Naive B cell (primary cell): ENCODE measurements around the gene SBF2. TPM values are rescaled to one million over a fixed set of nuclear protein-coding genes. Genes with fewer than 3 reads are reported as not detected.

Source experiments
- ATAC-seq, 2 donors: fragments of 150-1000 bp; cut with Tn5 transposase; 2 replicates each; pipeline ENCODE4 v1.10.0; 2021; ENCODE audit warnings: low read depth in 2 of 2, mild to moderate bottlenecking in 2 of 2, moderate library complexity in 2 of 2
- DNase-seq: peaks from one replicate; pipeline ENCODE4 v3.0.0; 2022
- H3K27ac Mint-ChIP-seq, 6 donors: one replicate each; pipeline ENCODE4 v1.8.0; 2020 to 2022; ENCODE audit warnings: mild to moderate bottlenecking in 6 of 6, mixed read lengths in 6 of 6, moderate library complexity in 5 of 6, inconsistent platforms in 2 of 6
- H3K27me3 Mint-ChIP-seq, 3 donors: one replicate each; pipeline ENCODE4 v1.8.0; 2021 to 2022; ENCODE audit warnings: mixed read lengths in 3 of 3, mild to moderate bottlenecking in 1 of 3
- H3K36me3 Mint-ChIP-seq, 2 donors: one replicate each; pipeline ENCODE4 v1.8.0; 2020 to 2022; ENCODE audit warnings: mixed read lengths in 2 of 2, inconsistent platforms in 1 of 2, mild to moderate bottlenecking in 1 of 2
- H3K4me1 Mint-ChIP-seq, 3 donors: one replicate each; pipeline ENCODE4 v1.8.0; 2020 to 2022; ENCODE audit warnings: mixed read lengths in 3 of 3, inconsistent platforms in 1 of 3, mild to moderate bottlenecking in 1 of 3, moderate library complexity in 1 of 3
- H3K4me3 Mint-ChIP-seq, 8 donors: one replicate each; pipeline ENCODE4 v1.8.0; 2020 to 2022; ENCODE audit warnings: mild to moderate bottlenecking in 8 of 8, mixed read lengths in 8 of 8, moderate library complexity in 8 of 8, inconsistent platforms in 2 of 8
- H3K9me3 Mint-ChIP-seq, 7 donors: one replicate each; pipeline ENCODE4 v1.8.0; 2020 to 2022; ENCODE audit warnings: mixed read lengths in 7 of 7, mild to moderate bottlenecking in 5 of 7, inconsistent platforms in 2 of 7, moderate library complexity in 1 of 7
- polyA plus RNA-seq, 6 donors: library from polyadenylated mRNA; unstranded; fragments of 300-500 nt; fragmentation: Illumina TruSeq; gene quantifications; one replicate each; pipeline ENCODE4 v1.2.3, GENCODE V29; 2021; ENCODE audit warnings: low read depth in 6 of 6

Gene SBF2
- polyA plus RNA-seq, 6 donors from 2014 or later: 2.4 to 8.5 (median 3.1) TPM

DNA sequence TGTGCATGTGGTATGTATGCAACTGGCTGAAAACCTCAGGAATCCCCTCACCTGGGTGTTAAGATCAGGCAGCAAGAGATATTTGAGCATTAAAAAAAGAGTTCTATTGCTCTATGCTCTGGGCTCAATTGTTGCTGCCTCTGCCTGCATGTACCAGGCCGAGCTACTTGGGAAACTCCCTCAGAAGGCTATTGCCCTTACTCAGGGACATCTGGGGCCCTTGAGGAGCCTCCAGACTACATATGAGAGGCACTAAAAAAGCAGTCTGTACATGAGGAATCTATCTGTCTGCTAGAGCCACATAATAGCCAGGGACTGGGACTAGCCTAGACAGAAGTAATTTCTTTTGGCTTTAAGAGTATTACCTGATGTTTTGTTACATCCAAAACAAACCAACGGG lies 510.0 kb downstream of the SBF2 start:
- Mint-ChIP-seq H3K9me3 (no peaks in the 10 kb centered on the region), H3K27ac (peak overlapping the region in 3 of 6 donors; percentile 57 to 80 (median 72)), H3K4me1 (peaks cover 8 to 23% (median 15%) of the 10 kb centered on the region in 3 donors), H3K4me3 (no peak overlapping the region), H3K27me3 (no peaks in the 10 kb centered on the region), H3K36me3 (peaks cover 0 to 4% of the 10 kb centered on the region in 2 donors)
- no peak for ATAC-seq
- DNase-seq: no peak

DNA sequence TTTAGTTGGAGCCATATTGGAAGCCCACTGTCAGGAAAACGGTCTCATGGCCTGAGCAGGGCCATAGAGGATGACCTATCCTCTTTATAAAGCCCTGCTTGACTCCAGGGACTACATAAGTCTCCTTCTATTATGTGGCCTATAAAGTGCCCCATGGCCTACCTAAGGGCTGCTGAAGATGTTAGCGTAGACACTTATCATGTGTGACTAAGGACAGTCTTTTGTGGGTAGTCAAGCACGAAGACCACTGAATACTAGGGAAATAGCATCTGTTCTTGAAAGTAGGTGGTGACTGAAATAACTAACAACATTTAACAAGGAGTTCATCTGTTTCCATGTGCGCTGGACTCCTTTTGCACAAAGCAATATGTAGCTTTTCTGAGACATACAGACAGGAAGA lies 513.1 kb downstream of the SBF2 start:
- H3K36me3 Mint-ChIP-seq: peaks cover 0 to 4% of the 10 kb centered on the region in 2 donors
- peaks cover 0 to 7% (median 0%) of the 10 kb centered on the region in 3 donors for H3K4me1 Mint-ChIP-seq

DNA sequence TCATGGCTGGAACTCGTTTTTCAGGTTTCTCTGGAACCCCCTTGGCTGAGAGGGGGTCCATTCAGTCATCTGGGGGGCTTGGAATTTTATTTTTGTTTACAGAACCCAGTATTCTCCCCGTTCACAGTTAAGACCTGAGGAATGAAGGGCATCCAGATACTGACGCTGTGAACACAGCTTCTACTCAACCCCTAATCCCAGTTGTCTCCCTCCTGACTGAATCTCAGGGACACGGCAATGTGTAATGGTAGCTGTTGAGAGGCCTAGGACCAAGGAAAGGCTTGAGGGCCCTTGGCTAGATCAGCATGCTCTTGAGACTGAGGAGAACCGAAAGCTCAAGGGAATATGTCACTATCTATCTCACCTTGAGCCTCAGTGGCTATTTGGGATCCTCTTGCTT lies 516.5 kb downstream of the SBF2 start:
- Mint-ChIP-seq H3K27me3 (no peaks in the 10 kb centered on the region), H3K9me3 (no peaks in the 10 kb centered on the region), H3K36me3 (peaks cover 0 to 7% of the 10 kb centered on the region in 2 donors), H3K27ac (peak overlapping the region in 1 of 6 donors; percentile 52), H3K4me3 (no peak overlapping the region), H3K4me1 (peaks cover 3 to 13% (median 6%) of the 10 kb centered on the region in 3 donors)
- no peak for ATAC-seq
- DNase-seq: no peak

More for the DNA sequence above, 513.1 kb downstream of the SBF2 start:
- no peak for DNase-seq
- ATAC-seq: no peak
- Mint-ChIP-seq H3K27me3 (no peaks in the 10 kb centered on the region), H3K4me3 (no peak overlapping the region), H3K27ac (no peak overlapping the region), H3K9me3 (no peaks in the 10 kb centered on the region)

DNA sequence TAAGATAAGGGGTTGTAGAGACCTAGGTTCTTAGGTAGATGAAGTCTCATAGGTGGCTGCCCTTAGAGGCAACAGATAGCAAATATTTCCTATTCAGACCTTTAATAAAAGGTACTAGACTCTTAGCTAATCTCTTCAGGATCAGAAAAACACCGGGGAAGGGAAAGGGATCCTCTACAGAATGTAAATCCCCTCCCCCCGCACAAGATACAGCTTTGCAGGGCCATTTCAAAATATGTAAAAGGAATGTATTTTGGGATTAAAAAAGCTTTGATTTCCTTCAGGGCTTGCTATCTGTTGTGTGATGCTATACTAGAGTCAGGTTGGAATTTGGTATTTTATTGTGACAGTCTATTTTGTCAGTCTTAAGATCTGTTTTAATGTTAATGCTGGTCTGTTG lies 517.0 kb downstream of the SBF2 start:
- H3K9me3 Mint-ChIP-seq: no peaks in the 10 kb centered on the region
- peaks cover 3 to 13% (median 6%) of the 10 kb centered on the region in 3 donors for H3K4me1 Mint-ChIP-seq
- H3K27ac Mint-ChIP-seq: peak overlapping the region in 2 of 6 donors; percentile 52 to 88
- DNase-seq (no peak), ATAC-seq (no peak)
- no peak overlapping the region for H3K4me3 Mint-ChIP-seq
- H3K27me3 Mint-ChIP-seq: no peaks in the 10 kb centered on the region
- H3K36me3 Mint-ChIP-seq: peaks cover 0 to 7% of the 10 kb centered on the region in 2 donors

DNA sequence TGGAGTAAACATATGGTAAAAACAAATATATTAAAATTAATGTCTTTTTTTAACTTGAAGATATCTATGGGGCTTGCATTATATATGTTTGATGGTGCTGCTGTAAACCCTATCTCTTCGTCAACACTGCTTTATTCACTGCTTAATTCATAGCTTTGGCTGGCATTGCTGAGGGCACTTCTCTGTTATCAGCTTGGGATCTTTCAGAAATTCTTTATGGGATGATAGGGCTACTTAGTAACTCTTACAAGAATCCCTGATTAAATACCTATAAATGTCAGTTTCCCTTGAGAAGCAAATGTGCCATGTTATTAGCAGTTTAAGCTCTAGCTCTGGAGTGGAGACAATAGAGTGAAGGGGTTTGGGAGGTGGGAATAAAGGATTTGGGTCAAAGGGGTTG lies 517.8 kb downstream of the SBF2 start:
- ATAC-seq (no peak), DNase-seq (no peak)
- Mint-ChIP-seq H3K9me3 (no peaks in the 10 kb centered on the region), H3K4me3 (no peak overlapping the region), H3K4me1 (peaks cover 3 to 13% (median 7%) of the 10 kb centered on the region in 3 donors), H3K27ac (no peak overlapping the region), H3K27me3 (no peaks in the 10 kb centered on the region), H3K36me3 (peaks cover 0 to 7% of the 10 kb centered on the region in 2 donors)

DNA sequence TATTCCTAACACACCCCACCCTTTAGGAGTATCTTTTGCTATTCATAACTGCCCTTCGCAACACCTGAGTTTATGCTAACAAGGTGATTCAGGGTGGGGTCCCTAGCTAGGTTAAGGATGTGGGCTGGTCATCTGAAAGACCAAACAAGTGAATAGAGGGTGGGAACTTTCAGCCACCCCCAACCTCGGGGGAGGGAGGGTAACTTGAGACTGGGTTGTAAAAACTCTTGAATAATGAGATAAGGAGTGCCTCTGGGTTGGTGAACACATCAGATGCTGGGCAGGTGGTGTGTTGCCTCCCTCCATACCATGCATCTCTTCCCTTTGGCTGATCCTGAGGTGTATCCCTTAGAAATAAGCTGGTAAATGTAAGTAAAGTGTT lies 518.6 kb downstream of the SBF2 start:
- peaks cover 3 to 13% (median 7%) of the 10 kb centered on the region in 3 donors for H3K4me1 Mint-ChIP-seq
- no peak for ATAC-seq
- H3K4me3 Mint-ChIP-seq: no peak overlapping the region
- H3K27me3 Mint-ChIP-seq: no peaks in the 10 kb centered on the region
- no peak for DNase-seq
- H3K27ac Mint-ChIP-seq: peak overlapping the region in 2 of 6 donors; percentile 24 to 29
- H3K9me3 Mint-ChIP-seq: no peaks in the 10 kb centered on the region
- H3K36me3 Mint-ChIP-seq: peaks cover 0 to 7% of the 10 kb centered on the region in 2 donors

DNA sequence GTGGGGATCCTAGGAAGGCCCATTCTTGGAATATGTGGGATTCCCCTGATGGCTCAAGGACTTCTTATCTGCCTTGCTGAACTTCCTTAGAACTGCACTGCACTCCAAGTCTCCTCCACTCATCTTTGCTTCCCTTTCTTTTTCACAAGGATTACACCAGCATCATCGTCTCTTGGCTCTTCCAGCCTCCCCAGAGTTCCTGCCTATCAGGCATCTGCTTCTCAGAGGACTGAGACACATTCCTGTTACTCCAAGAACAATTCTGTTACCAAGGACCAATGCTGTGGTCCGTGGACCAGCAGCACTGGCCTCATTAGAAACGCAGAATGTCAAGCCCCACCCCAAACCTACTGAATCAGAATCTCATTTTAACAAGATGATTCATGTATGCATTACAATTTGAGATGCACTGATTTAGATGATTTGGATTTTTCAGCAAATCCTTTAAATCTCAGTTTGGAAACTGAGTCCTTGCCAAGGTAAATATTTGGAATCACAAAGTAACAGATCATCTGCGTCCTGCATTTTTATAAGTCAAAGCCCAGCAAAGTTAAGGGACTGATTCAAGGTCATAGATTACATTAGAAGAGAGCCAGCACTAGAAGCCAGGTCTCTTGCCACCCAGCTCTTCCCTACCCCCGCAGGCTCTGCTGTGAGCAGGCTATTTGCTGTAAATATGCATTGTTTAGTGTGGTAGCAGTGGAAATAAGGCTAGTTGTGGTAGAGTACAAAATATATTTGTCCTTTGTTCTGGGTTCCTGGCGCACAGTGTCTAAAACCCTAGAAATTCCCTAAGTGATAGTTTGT lies 519.2 kb downstream of the SBF2 start:
- DNase-seq (no peak), ATAC-seq (no peak)
- H3K4me3 Mint-ChIP-seq: no peak overlapping the region
- no peaks in the 10 kb centered on the region for H3K9me3 Mint-ChIP-seq
- peak overlapping the region in 4 of 6 donors; percentile 16 to 82 (median 30) for H3K27ac Mint-ChIP-seq
- H3K4me1 Mint-ChIP-seq: peaks cover 3 to 13% (median 7%) of the 10 kb centered on the region in 3 donors
- no peaks in the 10 kb centered on the region for H3K27me3 Mint-ChIP-seq
- peaks cover 0 to 7% of the 10 kb centered on the region in 2 donors for H3K36me3 Mint-ChIP-seq

DNA sequence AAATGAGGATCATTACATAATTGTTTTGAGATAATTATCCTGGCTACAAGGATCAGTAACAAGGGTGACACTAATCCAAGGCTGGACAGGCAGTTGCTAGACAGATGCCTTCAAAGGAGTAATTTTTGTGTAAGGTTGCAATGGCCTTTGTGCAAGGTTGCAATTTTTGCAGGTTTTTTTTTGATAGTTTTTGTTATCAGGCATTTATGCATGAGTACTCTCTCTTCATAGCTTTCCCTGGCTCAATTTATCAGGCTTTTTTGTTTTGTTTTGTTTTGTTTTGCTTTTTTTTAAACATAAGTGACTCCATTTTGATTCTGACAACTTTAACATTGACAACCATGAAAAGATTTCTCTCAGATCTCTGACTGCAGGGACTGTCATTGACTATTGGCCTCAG lies 519.9 kb downstream of the SBF2 start:
- DNase-seq (no peak), ATAC-seq (no peak)
- Mint-ChIP-seq H3K9me3 (no peaks in the 10 kb centered on the region), H3K27me3 (no peaks in the 10 kb centered on the region), H3K4me1 (peaks cover 3 to 14% (median 7%) of the 10 kb centered on the region in 3 donors), H3K4me3 (no peak overlapping the region), H3K36me3 (peaks cover 0 to 7% of the 10 kb centered on the region in 2 donors), H3K27ac (peak overlapping the region in 3 of 6 donors; percentile 16 to 82 (median 21))

DNA sequence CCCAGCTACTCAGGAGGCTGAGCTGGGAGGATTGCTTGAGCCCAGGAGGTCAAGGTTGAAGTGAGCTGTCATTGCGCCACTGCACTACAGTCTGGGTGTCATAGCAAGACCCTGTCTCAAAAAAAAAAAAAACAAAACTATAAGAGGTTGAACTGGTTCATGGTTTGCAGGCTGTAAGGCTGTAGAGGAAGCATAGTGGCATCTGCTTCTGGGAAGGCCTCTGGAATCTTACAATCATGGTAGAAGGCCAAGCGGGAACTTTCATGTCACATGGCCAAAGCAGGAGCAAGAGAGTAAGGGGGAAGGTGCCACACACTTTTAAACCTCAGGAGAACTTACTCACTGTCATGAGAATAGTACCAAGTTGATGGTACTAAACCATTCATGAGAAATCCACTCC lies 520.5 kb downstream of the SBF2 start:
- peaks cover 0 to 7% of the 10 kb centered on the region in 2 donors for H3K36me3 Mint-ChIP-seq
- no peaks in the 10 kb centered on the region for H3K9me3 Mint-ChIP-seq
- H3K4me3 Mint-ChIP-seq: no peak overlapping the region
- no peaks in the 10 kb centered on the region for H3K27me3 Mint-ChIP-seq
- no peak overlapping the region for H3K27ac Mint-ChIP-seq
- no peak for DNase-seq
- H3K4me1 Mint-ChIP-seq: peaks cover 7 to 18% (median 9%) of the 10 kb centered on the region in 3 donors
- no peak for ATAC-seq

DNA sequence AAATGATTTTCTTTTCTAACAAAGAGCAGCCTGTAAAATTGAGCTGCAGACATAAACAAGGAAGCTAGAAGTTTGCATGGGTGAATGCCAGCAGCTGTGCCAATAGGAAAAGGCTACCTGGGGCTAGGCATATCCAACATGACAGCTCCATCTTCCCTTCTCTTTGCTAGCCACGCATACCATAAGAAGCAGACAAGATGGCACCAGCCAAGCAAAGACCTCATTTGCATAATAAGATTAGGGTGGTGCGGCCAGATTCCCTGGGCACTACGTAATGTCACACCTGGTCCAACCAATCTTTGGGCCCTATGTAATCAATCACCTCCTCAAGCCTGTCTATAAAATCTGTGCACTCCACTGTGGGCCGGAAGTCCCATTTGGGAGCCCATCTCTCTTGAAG lies 521.8 kb downstream of the SBF2 start:
- Mint-ChIP-seq H3K9me3 (no peaks in the 10 kb centered on the region), H3K27ac (no peak overlapping the region), H3K36me3 (peaks cover 0 to 7% of the 10 kb centered on the region in 2 donors), H3K4me1 (peaks cover 7 to 19% (median 10%) of the 10 kb centered on the region in 3 donors), H3K4me3 (no peak overlapping the region), H3K27me3 (no peaks in the 10 kb centered on the region)
- ATAC-seq (no peak), DNase-seq (no peak)

DNA sequence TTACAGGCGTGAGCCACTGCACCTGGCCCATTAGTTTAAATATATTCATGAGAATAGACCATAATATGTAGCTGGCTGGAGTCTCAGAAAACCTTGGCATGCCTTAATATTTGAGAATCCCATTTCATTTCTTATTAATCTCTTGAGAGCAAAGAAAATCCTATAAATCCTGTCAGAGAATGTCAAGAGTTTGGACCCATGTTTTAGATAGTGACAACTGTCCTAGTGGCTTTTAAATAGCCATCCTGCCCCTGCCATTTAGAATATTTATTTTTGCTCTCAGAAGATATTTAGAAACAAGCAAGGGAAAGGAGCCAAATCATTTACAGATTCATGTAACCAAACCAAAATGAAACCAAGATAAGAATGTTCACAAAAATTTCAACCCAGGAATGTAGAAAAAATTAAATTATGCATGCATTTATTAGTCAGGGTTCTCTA lies 522.9 kb downstream of the SBF2 start:
- no peaks in the 10 kb centered on the region for H3K27me3 Mint-ChIP-seq
- ATAC-seq: no peak
- H3K36me3 Mint-ChIP-seq: peaks cover 0 to 7% of the 10 kb centered on the region in 2 donors
- H3K4me1 Mint-ChIP-seq: peaks cover 7 to 20% (median 16%) of the 10 kb centered on the region in 3 donors
- peak overlapping the region in 1 of 8 donors; percentile 42 for H3K4me3 Mint-ChIP-seq
- no peak overlapping the region for H3K27ac Mint-ChIP-seq
- no peaks in the 10 kb centered on the region for H3K9me3 Mint-ChIP-seq
- DNase-seq: no peak

DNA sequence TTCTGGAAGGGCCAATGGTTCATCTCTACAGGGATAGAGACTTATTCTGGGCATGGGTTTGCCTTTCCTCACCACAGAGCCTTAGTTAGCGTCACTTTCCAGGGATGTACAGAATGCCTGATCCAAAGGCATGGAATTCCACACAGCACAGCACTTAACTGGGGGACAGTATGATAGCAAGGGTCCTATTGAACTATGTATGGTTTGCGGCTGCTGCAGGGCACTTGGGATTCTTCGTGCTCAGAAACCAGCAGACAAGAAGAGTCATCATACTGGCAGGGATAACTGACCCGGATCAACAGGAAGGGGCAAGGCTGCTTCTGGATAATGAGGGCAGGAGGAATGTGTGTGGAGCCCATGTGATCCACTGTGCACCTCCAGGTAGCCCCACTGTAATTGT lies 524.4 kb downstream of the SBF2 start:
- Mint-ChIP-seq H3K4me1 (peaks cover 15 to 26% (median 24%) of the 10 kb centered on the region in 3 donors), H3K9me3 (no peaks in the 10 kb centered on the region), H3K4me3 (no peak overlapping the region), H3K36me3 (peaks cover 0 to 5% of the 10 kb centered on the region in 2 donors), H3K27ac (peak overlapping the region in 1 of 6 donors; percentile 22), H3K27me3 (no peaks in the 10 kb centered on the region)
- ATAC-seq: no peak
- no peak for DNase-seq

DNA sequence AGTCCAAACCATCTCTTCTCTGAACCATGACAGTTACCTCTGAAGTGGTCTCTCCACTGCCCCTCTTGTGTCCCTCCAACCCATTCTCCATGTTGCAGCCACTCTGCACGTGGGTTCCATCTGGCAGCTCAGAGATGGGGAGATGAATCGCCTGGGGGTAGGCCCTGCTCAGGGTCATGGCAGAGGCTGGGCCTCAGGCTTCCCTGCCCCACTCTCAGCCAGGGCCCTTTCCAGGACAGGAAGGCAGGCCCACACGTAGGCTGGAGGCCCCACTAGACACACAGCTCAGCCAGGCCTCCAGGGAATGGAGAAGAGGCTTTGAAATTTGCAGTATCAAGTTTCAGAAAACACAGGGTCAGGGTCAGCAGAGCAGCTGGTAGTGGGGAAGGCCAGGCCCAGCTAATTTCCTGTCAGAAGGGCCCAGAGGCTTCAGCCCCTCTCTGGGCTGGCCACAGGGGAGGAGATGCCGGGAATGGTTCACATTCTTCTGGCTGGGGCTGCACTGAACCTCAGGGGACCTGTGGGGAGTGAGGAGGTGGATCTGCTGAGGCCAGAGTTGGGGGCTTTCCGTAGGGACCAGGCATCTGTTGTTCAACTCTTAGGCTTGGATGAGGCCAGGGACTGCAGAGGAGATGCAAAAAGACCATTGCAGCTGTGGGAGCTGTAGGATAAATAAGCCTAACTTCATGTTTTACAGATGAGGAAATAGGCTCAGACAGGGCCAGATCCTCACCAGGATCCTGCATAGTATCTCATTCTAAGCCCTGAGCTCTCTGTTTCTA lies 528.5 kb downstream of the SBF2 start:
- no peaks in the 10 kb centered on the region for H3K27me3 Mint-ChIP-seq
- ATAC-seq: no peak
- H3K27ac Mint-ChIP-seq: peak overlapping the region in 4 of 6 donors; percentile 34 to 70 (median 48)

More for the DNA sequence above, 528.5 kb downstream of the SBF2 start:
- H3K4me3 Mint-ChIP-seq: peak overlapping the region in 1 of 8 donors; percentile 57
- no peaks in the 10 kb centered on the region for H3K36me3 Mint-ChIP-seq
- no peak for DNase-seq
- H3K9me3 Mint-ChIP-seq: no peaks in the 10 kb centered on the region
- H3K4me1 Mint-ChIP-seq: peaks cover 25 to 41% (median 40%) of the 10 kb centered on the region in 3 donors
